OCI-LY3 (cell line): ENCODE results near the gene MAN1A1.

Experiments
- H2AFZ ChIP-seq: fragments of 200-600, 300-600 bp; shearing (Covaris generic); 2 replicates; pipeline ENCODE4 v1.6.0; 2014; ENCODE audit warnings: antibody characterized with exemption, low read depth, low read length
- H3K27ac ChIP-seq: fragments of 200-600, 300-600 bp; sonication (generic); 2 replicates; pipeline ENCODE4 v1.5.1; 2014; ENCODE audit warnings: mild to moderate bottlenecking, low read length, moderate library complexity, mixed read lengths
- H3K27me3 ChIP-seq: fragments of 200-600, 300-600 bp; sonication (generic); 2 replicates; pipeline ENCODE4 v1.6.1; 2014; ENCODE audit warnings: low read depth, low read length, mixed read lengths
- H3K36me3 ChIP-seq: fragments of 200-600, 300-600 bp; sonication (generic); replicated peaks from 2 replicates; pipeline ENCODE3; 2014; ENCODE audit warnings: low read depth, low read length, mixed read lengths
- H3K4me1 ChIP-seq: fragments of 300-600, 200-600 bp; sonication (generic); 2 replicates; pipeline ENCODE4 v1.6.1; 2014; ENCODE audit warnings: low read length, mixed read lengths
- H3K4me2 ChIP-seq: fragments of 200-600, 300-600 bp; sonication (generic); 2 replicates; pipeline ENCODE4 v1.6.1; 2014; ENCODE audit warnings: low read length, mixed read lengths
- H3K4me3 ChIP-seq: fragments of 300-600, 200-600 bp; sonication (generic); 2 replicates; pipeline ENCODE4 v1.5.1; 2014; ENCODE audit warnings: antibody characterized with exemption, mild to moderate bottlenecking, low read length, moderate library complexity
- H3K79me2 ChIP-seq: fragments of 300-600, 200-600 bp; shearing (Covaris generic); 2 replicates; pipeline ENCODE4 v1.6.1; 2014; ENCODE audit warnings: mild to moderate bottlenecking, low read length, mixed read lengths
- H3K9ac ChIP-seq: fragments of 300-600, 200-600 bp; shearing (Covaris generic); 2 replicates; pipeline ENCODE4 v1.6.0; 2014; ENCODE audit warnings: mild to moderate bottlenecking, low read length, moderate library complexity
- H3K9me3 ChIP-seq: fragments of 200-600, 300-600 bp; shearing (Covaris generic); 2 replicates; pipeline ENCODE4 v1.6.1; 2014; ENCODE audit warnings: low read length, mixed read lengths; ENCODE audit not compliant: insufficient read depth
- H4K20me1 ChIP-seq: fragments of 200-600, 300-600 bp; sonication (generic); 2 replicates; pipeline ENCODE4 v1.6.1; 2016; ENCODE audit warnings: low read length, mixed read lengths; ENCODE audit not compliant: insufficient read depth
- EZH2phosphoT487 ChIP-seq: fragments of 200-600 bp; shearing (Covaris generic); IDR thresholded peaks from 2 replicates; pipeline ENCODE4 v1.6.1; 2018; ENCODE audit warnings: antibody characterized with exemption, mixed run types, low read depth
- TF ChIP-seq, protein P1 (sequence below): fragments of 200-600, 300-600 bp; sonication (generic); IDR thresholded peaks from 2 replicates; pipeline ENCODE4 v1.5.1; 2014; ENCODE audit warnings: antibody characterized with exemption, low read length, low read depth

MAN1A1 gene

GRCh38 chr6:119215885-119216590 lies 133.5 kb downstream of the MAN1A1 start:
- Histone ChIP-seq H3K4me2 (no peak overlapping the region), H4K20me1 (no peaks in the 10 kb centered on the region), H3K36me3 (no peaks in the 10 kb centered on the region), H3K4me3 (no peak overlapping the region), H3K4me1 (no peaks in the 10 kb centered on the region), H3K27ac (no peak overlapping the region), H3K79me2 (no peaks in the 10 kb centered on the region), H3K27me3 (no peaks in the 10 kb centered on the region), H3K9me3 (no peaks in the 10 kb centered on the region), H2AFZ (no peak overlapping the region), H3K9ac (no peak overlapping the region)
- TF ChIP-seq, protein P1, sequence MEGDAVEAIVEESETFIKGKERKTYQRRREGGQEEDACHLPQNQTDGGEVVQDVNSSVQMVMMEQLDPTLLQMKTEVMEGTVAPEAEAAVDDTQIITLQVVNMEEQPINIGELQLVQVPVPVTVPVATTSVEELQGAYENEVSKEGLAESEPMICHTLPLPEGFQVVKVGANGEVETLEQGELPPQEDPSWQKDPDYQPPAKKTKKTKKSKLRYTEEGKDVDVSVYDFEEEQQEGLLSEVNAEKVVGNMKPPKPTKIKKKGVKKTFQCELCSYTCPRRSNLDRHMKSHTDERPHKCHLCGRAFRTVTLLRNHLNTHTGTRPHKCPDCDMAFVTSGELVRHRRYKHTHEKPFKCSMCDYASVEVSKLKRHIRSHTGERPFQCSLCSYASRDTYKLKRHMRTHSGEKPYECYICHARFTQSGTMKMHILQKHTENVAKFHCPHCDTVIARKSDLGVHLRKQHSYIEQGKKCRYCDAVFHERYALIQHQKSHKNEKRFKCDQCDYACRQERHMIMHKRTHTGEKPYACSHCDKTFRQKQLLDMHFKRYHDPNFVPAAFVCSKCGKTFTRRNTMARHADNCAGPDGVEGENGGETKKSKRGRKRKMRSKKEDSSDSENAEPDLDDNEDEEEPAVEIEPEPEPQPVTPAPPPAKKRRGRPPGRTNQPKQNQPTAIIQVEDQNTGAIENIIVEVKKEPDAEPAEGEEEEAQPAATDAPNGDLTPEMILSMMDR = no peak
- no peak for TF ChIP-seq EZH2phosphoT487

GRCh38 chr6:119215309-119215708 lies 134.3 kb downstream of the MAN1A1 start:
- no peaks in the 10 kb centered on the region for H3K4me1 ChIP-seq
- H3K27ac ChIP-seq = no peak overlapping the region
- H3K79me2 ChIP-seq = no peaks in the 10 kb centered on the region

DNA sequence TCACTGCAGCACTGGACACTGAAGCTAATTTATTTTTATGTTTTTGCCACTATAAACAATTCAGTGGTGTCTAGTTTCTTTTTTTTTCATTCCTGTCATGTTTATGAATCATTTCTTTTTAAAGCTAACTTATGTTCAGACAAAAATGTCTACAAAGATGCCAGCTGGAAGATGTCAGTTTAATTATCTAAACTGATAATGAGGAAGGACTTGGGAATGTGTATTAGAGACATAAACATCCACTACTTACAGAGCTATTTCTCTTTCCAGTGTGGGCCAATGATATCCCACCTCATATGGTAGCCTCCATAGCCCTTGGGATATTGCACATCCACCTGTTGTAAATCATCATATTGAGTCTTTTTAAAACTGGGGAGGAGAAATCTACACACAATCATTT lies 139.0 kb downstream of the MAN1A1 start:
- Histone ChIP-seq H3K79me2 (no peaks in the 10 kb centered on the region), H3K27me3 (no peaks in the 10 kb centered on the region), H3K4me3 (no peak overlapping the region), H2AFZ (no peak overlapping the region), H3K9me3 (no peaks in the 10 kb centered on the region), H4K20me1 (no peaks in the 10 kb centered on the region), H3K36me3 (no peaks in the 10 kb centered on the region), H3K4me1 (peaks cover 20% of the 10 kb centered on the region), H3K9ac (no peak overlapping the region), H3K4me2 (no peak overlapping the region), H3K27ac (no peak overlapping the region)
- TF ChIP-seq, protein P1 = no peak
- no peak for TF ChIP-seq EZH2phosphoT487

More at GRCh38 chr6:119215309-119215708, 134.3 kb downstream of the MAN1A1 start:
- H3K9ac ChIP-seq = no peak overlapping the region
- no peak for TF ChIP-seq EZH2phosphoT487
- TF ChIP-seq, protein P1 = no peak
- no peak overlapping the region for H3K4me2 ChIP-seq
- no peak overlapping the region for H2AFZ ChIP-seq
- no peaks in the 10 kb centered on the region for H4K20me1 ChIP-seq
- no peaks in the 10 kb centered on the region for H3K27me3 ChIP-seq
- H3K9me3 ChIP-seq = no peaks in the 10 kb centered on the region
- no peaks in the 10 kb centered on the region for H3K36me3 ChIP-seq
- no peak overlapping the region for H3K4me3 ChIP-seq

DNA sequence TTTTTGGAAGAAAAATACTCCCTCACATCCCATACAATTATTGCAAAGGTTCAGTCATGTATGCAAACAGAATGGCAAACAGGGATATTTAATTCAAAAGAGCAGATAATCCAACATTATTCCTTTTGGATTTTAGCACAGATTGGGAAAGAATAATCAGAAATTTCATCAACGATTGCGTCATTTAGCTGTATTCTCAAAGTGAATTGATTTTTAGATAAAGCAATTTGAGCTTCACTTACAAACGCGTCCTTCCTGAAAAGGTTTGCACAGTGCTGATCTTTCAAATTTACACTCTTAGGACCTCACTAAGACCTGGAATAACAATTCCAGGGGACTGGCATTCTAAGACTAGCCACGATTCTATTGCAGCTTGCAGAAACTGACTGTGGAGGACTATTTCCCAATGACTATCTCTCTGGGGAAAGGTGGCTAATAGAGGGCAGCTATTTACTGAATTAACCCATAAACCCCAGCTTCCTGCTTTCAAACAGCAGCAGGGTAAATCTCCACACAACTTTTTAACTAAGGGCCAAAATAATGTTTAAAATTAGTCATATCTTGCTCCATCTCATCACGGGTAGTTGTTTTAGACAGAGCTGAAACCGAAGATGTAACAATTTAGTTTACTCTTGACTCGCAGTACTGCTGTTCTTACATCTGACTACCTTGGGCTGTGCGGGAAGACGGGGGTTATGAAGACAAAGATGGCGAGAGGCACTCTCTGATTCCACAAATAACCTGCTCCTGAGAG lies 139.9 kb downstream of the MAN1A1 start:
- H3K4me1 ChIP-seq = peaks cover 20% of the 10 kb centered on the region
- no peak overlapping the region for H3K4me3 ChIP-seq
- H3K79me2 ChIP-seq = no peaks in the 10 kb centered on the region
- no peaks in the 10 kb centered on the region for H4K20me1 ChIP-seq
- H3K36me3 ChIP-seq = no peaks in the 10 kb centered on the region
- no peak overlapping the region for H3K27ac ChIP-seq
- H3K27me3 ChIP-seq = no peaks in the 10 kb centered on the region
- no peak overlapping the region for H2AFZ ChIP-seq
- no peak overlapping the region for H3K4me2 ChIP-seq
- H3K9ac ChIP-seq = no peak overlapping the region
- TF ChIP-seq, protein P1 = no peak
- no peak for TF ChIP-seq EZH2phosphoT487
- no peaks in the 10 kb centered on the region for H3K9me3 ChIP-seq
